RWPE1 (cell line): ENCODE data around the gene POLR1A.

ENCODE experiments used
- CTCF ChIA-PET: fragments of 350-600 bp; sonication (Branson Sonifier 250); formaldehyde crosslinking; extraction: SDS; loops from one replicate; lab custom pipeline; 2021; lab: Yijun Ruan, JAX
- POLR2A ChIA-PET: fragments of 400-600 bp; formaldehyde crosslinking; extraction: SDS; loops from one replicate; lab custom pipeline; 2020; ENCODE audit warnings: antibody characterized with exemption; ENCODE audit not compliant: low non-redundant PET; lab: Yijun Ruan, JAX
- DNase-seq: peaks from one replicate; pipeline ENCODE4 v3.0.0; 2012; ENCODE audit warnings: low spot score
- H3K27ac ChIP-seq: fragments of 450-650 bp; 2 replicates; pipeline ENCODE4 v1.5.1; 2017
- TF ChIP-seq, protein P1 (sequence below): fragments of 450-650 bp; conservative IDR thresholded peaks from 2 replicates; pipeline ENCODE4 v1.5.1; 2017; ENCODE audit warnings: low read depth, mild to moderate bottlenecking

POLR1A gene

DNA sequence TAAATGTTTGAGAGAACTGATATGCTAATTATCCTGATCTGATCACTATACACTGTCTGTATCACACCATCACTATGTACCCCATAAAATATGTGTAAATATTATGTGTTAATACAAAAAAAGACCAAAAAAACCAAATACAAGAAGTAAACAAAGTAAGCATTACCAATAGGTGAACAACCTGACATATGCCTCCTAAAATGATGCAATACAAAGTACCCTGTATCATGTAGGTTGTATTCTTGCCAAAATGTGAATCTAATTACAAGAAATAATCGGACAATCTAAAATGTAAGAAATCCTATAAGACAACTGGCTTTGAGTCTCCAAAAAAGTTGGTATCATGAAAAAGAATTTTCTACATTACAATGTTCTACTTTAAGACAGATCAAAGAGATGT is 7.8 kb downstream of the POLR1A start:
- TF ChIP-seq, protein P1, sequence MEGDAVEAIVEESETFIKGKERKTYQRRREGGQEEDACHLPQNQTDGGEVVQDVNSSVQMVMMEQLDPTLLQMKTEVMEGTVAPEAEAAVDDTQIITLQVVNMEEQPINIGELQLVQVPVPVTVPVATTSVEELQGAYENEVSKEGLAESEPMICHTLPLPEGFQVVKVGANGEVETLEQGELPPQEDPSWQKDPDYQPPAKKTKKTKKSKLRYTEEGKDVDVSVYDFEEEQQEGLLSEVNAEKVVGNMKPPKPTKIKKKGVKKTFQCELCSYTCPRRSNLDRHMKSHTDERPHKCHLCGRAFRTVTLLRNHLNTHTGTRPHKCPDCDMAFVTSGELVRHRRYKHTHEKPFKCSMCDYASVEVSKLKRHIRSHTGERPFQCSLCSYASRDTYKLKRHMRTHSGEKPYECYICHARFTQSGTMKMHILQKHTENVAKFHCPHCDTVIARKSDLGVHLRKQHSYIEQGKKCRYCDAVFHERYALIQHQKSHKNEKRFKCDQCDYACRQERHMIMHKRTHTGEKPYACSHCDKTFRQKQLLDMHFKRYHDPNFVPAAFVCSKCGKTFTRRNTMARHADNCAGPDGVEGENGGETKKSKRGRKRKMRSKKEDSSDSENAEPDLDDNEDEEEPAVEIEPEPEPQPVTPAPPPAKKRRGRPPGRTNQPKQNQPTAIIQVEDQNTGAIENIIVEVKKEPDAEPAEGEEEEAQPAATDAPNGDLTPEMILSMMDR: no peak
- ChIA-PET POLR2A (no interaction called here), CTCF (no interaction called here)
- DNase-seq: no peak
- H3K27ac ChIP-seq: no peak overlapping the region

DNA sequence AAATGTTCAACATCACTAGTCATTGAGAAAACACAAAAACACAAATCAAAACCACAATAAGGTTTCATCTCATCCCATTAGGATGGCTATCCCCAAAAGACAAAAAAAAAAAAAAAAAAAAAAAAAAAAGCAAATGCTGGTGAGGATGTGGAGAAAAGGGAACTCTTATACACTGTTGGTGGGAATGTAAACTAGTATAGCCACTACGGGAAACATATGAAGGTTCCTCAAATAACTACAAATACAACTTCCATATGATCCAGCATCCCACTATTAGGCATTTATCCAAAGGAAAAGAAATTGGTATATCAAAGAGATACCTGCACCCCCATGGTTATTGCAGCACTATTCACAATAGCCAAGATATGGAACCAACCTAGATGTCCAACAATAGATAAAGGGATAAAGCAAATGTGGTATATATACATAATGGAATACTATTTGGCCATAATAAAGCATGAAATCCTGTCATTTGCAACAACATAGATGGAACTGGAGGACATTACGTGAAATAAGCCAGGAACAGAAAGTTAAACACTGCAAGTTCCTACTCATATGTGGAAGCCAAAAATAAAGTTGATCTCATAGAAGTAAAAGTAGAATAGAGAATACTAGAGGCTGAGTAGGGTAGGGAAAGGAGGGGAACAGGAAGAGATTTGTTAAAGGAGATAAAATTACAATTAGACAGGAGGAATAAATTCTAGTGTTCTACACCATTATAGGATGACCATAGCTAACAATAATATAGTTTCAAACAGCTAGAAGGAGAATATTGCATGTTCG is 8.4 kb downstream of the POLR1A start:
- TF ChIP-seq, protein P1: no peak
- H3K27ac ChIP-seq: no peak overlapping the region
- ChIA-PET POLR2A (no interaction called here), CTCF (no interaction called here)
- DNase-seq: no peak

DNA sequence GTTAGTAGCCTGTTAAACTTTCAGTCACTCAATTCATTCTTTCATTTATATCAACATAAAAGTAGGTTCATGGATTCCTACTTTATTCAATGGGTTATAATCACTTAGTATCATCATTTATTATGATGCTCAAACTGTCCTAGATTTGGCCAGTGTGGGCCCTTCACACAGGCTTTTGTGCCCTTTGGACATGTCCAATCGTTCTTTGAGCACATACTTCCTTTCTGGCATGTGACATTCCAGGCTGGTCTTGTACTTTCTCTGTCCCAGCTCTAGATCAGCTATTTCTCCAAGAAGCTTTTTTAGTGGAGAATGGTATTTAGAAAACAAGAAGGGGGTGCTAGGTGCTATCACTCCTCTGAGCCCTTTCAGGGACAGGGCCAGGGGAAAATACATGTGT is 11.5 kb downstream of the POLR1A start:
- TF ChIP-seq, protein P1: no peak
- ChIA-PET CTCF (no interaction called here), POLR2A (no interaction called here)
- no peak overlapping the region for H3K27ac ChIP-seq
- no peak for DNase-seq

DNA sequence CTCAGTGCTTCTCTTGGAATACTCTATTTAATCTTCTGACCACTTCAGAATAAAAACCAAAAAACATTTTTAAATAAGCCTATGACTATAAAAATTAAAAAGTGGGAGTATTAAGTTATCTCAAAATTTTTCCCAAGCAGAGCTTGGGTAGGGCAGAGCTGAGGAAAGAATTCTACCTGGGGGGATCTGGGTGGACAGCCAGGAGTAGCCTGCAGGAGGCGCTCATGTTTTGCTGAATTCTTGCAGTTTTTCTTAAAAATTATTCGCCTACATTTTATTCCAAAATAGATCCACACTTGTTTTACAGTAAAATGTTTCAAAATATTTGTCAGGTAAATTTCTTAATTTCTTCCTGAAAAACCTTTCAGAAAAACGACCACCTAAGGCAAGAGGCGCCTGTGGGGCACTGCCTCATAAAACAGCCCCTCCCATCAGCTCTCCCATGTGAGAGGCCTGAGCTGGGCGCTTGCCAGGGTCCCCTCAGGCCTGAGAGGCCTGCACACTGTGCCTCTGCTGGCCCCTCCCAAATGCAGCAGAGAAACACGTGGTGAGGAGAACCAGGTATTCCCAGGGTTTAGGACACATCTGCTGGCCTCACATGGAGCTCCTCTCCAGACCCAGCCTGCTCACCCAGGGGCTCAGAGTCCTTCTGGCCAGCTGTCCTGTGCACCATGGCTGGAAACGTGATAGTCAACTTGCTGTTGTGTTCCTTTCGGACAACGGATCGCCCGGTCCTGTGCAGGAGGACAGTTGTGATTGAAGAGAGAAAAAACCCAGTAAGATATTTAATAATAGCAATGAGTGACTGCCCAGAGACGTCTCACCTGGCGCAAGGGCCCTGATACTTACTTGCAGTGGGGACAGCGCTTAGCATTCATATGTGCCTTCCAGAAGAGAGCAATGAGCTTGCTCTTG is 17.5 kb downstream of the POLR1A start:
- TF ChIP-seq, protein P1: peak; percentile 27
- ChIA-PET POLR2A (no interaction called here), CTCF (interaction anchor here (0.6 to 1.3 kb wide), 6 partner anchors 9 to 261 kb away, joined by 3 to 4 read pairs (median 3); no protein-coding TSS in a partner anchor)
- DNase-seq: no peak
- H3K27ac ChIP-seq: no peak overlapping the region

DNA sequence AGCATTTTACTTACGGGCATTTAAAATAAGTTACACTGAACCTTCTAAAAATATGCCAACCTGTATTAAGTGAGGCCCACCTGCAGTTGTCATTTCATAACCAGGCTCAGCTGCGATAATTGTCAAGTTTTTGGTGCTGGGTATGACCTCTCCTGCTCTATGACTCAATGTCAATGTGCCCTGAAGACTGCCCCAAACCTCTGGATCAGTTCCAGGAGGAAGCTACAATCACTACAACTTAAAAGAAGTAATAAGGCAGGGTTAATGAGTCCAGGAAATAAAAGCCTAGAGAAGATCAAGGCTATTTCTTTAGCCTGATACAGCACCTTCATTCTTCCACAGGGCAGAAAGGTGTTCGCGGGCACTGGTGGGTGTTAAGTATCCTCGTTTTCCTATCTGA is 22.9 kb downstream of the POLR1A start:
- H3K27ac ChIP-seq: no peak overlapping the region
- ChIA-PET POLR2A (no interaction called here), CTCF (interaction anchor here (1.9 kb wide), 1 partner anchor 255 kb away, joined by 7 read pairs; no protein-coding TSS in a partner anchor)
- TF ChIP-seq, protein P1: no peak
- no peak for DNase-seq

DNA sequence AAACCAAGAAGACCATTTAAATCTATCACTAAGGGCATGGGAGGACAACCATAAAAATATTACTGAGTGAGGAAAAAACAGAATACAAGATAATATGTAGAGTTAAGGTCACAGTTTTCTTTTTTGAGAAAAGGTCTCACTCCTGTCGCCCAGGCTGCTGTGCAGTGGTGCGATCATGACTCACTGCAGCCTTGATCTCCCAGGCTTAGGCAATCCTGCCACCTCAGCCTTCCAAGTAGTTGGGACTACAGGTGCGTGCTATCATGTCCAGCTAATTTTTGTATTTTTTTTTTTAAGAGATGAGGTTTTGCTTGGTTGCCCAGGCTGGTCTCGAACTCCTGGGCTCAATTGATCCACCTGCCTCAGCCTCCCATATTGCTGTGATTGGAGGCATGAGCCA is 24.0 kb downstream of the POLR1A start:
- ChIA-PET POLR2A (interaction anchor here (0.6 kb wide), 1 partner anchor 255 kb away, joined by 3 read pairs; no protein-coding TSS in a partner anchor), CTCF (interaction anchor here (0.6 to 1.6 kb wide), 4 partner anchors 59 to 255 kb away, joined by 3 to 7 read pairs (median 4); no protein-coding TSS in a partner anchor)
- H3K27ac ChIP-seq: no peak overlapping the region
- TF ChIP-seq, protein P1: no peak
- no peak for DNase-seq
